Stimulated activated CD4-positive, alpha-beta T cell treated with anti-CD3 and anti-CD28 coated beads, Interleukin-4, amount 100 ng/mL, for 4 hours (primary cell): ENCODE data around the gene THSD4.

Source experiments
- DNase-seq, 2 experiments: peaks; one replicate each; pipeline ENCODE4 v3.0.0-alpha.2; 2020

Gene THSD4

DNA sequence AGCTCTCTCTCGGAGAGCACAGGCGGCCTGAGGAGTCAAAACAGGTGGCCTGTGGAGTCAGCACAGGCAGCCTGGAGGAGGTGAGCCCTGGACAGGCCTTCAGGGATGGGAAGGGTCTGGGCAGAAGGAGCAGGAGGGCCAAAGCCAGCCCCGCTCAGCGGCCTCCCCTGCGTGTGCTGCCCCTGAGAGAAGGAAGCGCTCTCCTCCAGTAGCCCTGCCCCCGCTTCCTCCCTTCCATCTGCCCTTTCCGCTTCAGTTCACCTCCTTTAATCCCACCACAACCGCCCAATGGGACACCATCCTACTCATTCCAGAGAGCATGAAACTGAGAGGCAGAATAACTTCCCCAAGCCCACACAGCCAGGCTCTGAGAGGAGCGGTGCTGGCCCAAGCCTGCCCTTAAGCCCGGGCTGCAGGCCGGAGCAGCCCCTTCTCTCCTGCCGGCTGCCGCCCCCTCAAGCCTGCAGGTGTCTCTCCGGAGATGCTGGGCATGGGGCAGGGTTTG, 691.9 kb downstream of the THSD4 start:
- no peak for DNase-seq

GRCh38 chr15:71807691-71808091, 692.4 kb downstream of the THSD4 start:
- DNase-seq, result no peak

GRCh38 chr15:71808311-71809020, 693.2 kb downstream of the THSD4 start:
- no peak for DNase-seq

- DNase-seq, result no peak
Measured at GRCh38 chr15:71809346-71809745, 694.1 kb downstream of the THSD4 start.

GRCh38 chr15:71810256-71811035, 695.2 kb downstream of the THSD4 start, which contains the start of gene NR2E3:
NR2E3 (plus strand) TSS chr15:71810554; CDS start chr15:71810744, 190 bp downstream.
- DNase-seq, result no peak

DNA sequence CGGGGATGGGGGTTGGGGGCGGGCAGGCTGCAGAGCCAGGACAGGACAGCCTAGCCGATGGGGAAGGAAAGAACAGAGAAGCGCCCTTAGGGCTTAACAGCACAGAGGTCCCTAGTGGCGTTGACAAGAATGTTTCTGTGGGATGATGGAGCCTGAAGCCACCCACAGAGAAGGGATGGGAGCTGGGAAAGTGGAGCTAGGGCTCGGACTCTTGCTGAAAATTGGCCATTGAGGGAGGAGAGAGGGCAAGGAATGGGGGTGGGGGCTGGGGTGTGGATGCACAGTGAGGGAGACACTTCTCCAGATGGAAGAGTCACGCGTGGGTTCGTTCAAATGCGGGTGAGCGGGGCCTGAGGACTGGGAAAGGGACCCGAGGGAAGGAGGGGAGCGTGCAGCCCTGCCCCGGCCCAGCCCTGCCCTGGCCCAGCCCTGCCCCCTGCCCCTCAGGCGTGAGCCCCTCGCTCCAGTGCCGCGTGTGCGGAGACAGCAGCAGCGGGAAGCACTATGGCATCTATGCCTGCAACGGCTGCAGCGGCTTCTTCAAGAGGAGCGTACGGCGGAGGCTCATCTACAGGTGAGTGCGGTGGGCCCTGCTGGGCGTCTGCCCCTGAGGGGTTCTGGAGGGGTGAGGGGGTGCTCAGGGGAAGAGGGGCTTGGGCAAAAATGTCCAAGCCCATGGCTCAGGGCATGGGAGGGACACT, 695.9 kb downstream of the THSD4 start:
- DNase-seq, result no peak

DNA sequence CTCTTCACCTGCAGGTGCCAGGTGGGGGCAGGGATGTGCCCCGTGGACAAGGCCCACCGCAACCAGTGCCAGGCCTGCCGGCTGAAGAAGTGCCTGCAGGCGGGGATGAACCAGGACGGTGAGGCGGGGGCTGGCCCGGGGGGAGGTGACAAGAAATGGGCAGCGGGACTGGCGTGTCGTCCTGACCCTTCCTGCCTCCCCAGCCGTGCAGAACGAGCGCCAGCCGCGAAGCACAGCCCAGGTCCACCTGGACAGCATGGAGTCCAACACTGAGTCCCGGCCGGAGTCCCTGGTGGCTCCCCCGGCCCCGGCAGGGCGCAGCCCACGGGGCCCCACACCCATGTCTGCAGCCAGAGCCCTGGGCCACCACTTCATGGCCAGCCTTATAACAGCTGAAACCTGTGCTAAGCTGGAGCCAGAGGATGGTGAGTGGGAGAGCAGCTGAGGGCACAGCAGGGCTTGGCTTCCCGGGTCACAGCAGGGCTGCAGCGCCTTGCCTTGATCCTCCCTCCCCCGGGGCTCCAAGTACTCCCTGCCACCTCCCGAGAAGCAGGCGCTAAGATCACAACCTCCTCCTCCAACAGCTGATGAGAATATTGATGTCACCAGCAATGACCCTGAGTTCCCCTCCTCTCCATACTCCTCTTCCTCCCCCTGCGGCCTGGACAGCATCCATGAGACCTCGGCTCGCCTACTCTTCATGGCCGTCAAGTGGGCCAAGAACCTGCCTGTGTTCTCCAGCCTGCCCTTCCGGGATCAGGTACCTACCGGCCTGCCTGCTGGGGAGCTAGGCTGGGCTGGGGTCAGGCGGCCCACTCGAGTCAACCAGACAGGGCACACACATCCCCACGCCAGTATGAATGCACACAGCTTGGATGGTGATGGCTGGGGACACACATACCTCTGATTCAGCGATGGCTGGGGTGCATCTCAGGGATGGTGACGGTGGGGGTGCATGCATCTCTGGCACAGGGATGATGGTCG, 696.8 kb downstream of the THSD4 start:
- DNase-seq, result no peak

- DNase-seq, result no peak
Measured at GRCh38 chr15:71812966-71813722, 697.9 kb downstream of the THSD4 start.

GRCh38 chr15:71813723-71814470, 698.6 kb downstream of the THSD4 start:
- DNase-seq, result no peak

- DNase-seq, result no peak
Measured at GRCh38 chr15:71815301-71815700, 700.0 kb downstream of the THSD4 start.

DNA sequence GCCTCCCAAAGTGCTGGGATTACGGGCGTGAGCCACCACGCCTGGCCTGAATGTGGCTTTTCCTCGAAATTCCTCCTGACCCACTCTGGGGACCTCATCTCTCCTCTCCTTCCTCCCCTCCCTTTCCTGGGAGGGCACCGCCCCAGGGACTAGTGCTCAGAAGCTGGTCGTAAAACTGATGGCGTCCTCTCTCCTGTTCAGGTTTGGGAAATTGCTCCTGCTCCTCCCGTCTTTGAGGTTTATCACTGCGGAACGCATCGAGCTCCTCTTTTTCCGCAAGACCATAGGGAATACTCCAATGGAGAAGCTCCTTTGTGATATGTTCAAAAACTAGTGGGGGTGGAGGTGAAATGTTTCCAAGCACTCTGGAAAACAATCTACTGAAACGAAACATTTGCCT, 702.1 kb downstream of the THSD4 start:
- no peak for DNase-seq

- DNase-seq, result no peak
Measured at GRCh38 chr15:71820127-71820526, 704.9 kb downstream of the THSD4 start.

- no peak for DNase-seq
Measured at GRCh38 chr15:71821547-71822129, 706.4 kb downstream of the THSD4 start.

GRCh38 chr15:71822890-71823630, 707.8 kb downstream of the THSD4 start:
- no peak for DNase-seq

GRCh38 chr15:71823801-71824200, 708.5 kb downstream of the THSD4 start:
- no peak for DNase-seq

DNA sequence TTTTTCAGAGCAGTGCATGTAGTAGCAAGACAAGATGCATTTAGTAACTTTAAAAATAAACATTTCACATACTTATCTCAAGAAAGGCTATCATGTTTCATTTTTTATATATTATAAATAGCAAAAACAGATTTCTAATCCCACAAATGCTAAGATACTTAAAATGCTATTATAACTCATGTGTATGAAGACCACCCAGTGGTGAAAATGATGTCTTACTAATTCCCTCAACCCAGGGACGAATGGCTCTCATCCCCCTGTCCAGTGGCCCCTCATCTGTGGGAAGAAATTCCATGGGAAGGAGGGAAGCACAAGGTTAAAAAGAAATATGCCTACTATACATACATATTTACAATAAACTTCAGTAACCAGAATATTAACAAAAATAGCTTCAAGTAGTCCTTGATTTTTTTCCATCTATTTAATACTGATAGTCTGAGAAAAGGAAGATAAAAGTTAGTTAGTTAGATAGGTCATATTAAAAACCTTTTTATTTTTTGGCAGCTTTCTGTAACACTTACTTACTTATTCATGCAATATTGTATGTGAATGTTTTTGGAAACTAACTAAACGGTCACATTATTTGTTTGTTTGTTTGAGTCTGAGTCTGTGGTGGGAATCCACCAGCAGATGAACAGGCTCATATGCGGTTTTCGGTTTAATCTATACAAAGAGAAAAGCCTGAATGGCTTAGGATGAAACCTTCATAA, 709.9 kb downstream of the THSD4 start:
- no peak for DNase-seq

DNA sequence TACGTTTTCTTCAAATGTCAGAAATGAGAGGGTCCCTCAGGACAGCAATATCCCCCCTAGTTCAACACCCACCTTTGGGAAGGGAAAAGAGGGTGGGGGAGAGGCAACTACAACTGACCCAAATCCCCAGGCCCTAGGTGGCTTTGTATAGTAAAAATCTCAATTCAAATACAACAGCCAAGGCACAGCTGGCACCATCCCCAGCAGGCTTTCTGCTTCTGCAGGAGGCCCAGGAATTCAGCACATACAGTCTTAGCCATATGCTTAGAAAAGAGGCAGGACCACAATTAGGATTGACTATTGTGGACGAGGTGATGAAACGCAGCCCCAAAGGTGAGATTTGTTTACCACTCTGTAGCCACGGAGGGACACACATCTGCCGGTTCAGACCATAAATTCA, 710.9 kb downstream of the THSD4 start:
- DNase-seq, result no peak

- DNase-seq, result no peak
Measured at GRCh38 chr15:71830981-71831380, 715.7 kb downstream of the THSD4 start.
